Osteoblast (primary cell): Measurements from ENCODE around the gene TAB3. TPM values are rescaled to one million over a fixed set of nuclear protein-coding genes. Genes with fewer than 3 reads are reported as not detected.

Experiments
- DNase-seq: peaks from one replicate; pipeline ENCODE4 v3.0.0; 2011; ENCODE audit warnings: low spot score, mixed read lengths; ENCODE audit not compliant: insufficient read length; ENCODE audit errors: missing footprints
- H2AFZ ChIP-seq: 2 replicates; pipeline ENCODE4 v1.6.0; 2011; ENCODE audit warnings: mild to moderate bottlenecking, low read length
- H3K27ac ChIP-seq: 2 replicates; pipeline ENCODE4 v1.5.1; 2011; ENCODE audit warnings: mild to moderate bottlenecking, low read depth, low read length, moderate library complexity
- H3K27me3 ChIP-seq: 2 replicates; pipeline ENCODE4 v1.6.0; 2012; ENCODE audit warnings: mild to moderate bottlenecking, control low read depth, inconsistent platforms, low read length, moderate library complexity; ENCODE audit not compliant: insufficient read depth
- H3K36me3 ChIP-seq: 2 replicates; pipeline ENCODE4 v1.5.1; 2011; ENCODE audit warnings: mild to moderate bottlenecking, low read length, control low read depth, moderate library complexity; ENCODE audit not compliant: insufficient read depth
- H3K4me1 ChIP-seq: 2 replicates; pipeline ENCODE4 v1.5.1; 2011; ENCODE audit warnings: mild to moderate bottlenecking, low read length, control low read depth, moderate library complexity; ENCODE audit not compliant: insufficient read depth
- H3K4me2 ChIP-seq: 2 replicates; pipeline ENCODE4 v1.6.0; 2011; ENCODE audit warnings: mild to moderate bottlenecking, low read length; ENCODE audit not compliant: insufficient read depth
- H3K4me3 ChIP-seq: fragments of 200-600 bp; sonication (generic); 3 replicates; pipeline ENCODE4 v1.5.1; 2012; ENCODE audit warnings: mild to moderate bottlenecking, low read length, inconsistent platforms; ENCODE audit not compliant: insufficient read depth
- H3K79me2 ChIP-seq: 2 replicates; pipeline ENCODE4 v1.6.0; 2012; ENCODE audit warnings: mild to moderate bottlenecking, low read length, control low read depth, inconsistent platforms; ENCODE audit not compliant: insufficient read depth
- H3K9me3 ChIP-seq: 2 replicates; pipeline ENCODE4 v1.5.1; 2011; ENCODE audit warnings: low read depth, low read length, control low read depth
- H4K20me1 ChIP-seq: 2 replicates; pipeline ENCODE4 v1.6.0; 2012; ENCODE audit warnings: mild to moderate bottlenecking, low read length, control low read depth; ENCODE audit not compliant: insufficient read depth
- total RNA-seq: library from RNA; depleted of rRNA; stranded (reverse); fragments of >200 nt; gene quantifications from 2 replicates; pipeline ENCODE4 v1.2.3, GENCODE V29; 2012
- TF ChIP-seq, protein P1 (sequence below): IDR thresholded peaks from 2 replicates; pipeline ENCODE4 v1.5.1; 2011; ENCODE audit warnings: mild to moderate bottlenecking, low read depth, low read length, moderate library complexity; ENCODE audit errors: extremely low read depth

TAB3 gene
- total RNA-seq, 1 donor = 15.2 TPM

DNA sequence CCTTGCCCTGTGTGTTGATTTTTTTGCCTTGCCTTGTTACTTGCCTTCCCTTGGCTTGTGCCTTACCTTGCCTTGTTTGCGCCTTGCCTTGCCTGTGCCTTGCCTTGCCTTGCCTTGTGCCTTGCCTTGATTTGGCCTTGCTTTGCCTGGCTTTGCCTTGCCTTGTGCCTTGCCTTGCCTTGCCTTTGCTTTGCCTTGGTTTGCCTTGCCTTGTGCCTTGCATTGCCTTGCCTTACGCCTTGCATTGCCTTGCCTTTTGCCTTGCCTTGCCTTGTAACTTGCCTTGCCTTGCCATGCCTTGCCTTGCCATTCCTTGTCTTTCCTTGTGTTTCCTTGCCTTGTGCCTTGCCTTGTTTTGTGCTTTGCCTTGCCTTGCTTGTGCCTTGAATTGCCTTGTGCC is 94.6 kb downstream of the TAB3 start:
- Histone ChIP-seq H3K9me3 (peaks cover 13% of the 10 kb centered on the region), H4K20me1 (no peaks in the 10 kb centered on the region), H3K4me2 (no peak overlapping the region), H3K79me2 (no peaks in the 10 kb centered on the region), H3K27ac (no peak overlapping the region), H3K27me3 (no peaks in the 10 kb centered on the region), H3K4me1 (no peaks in the 10 kb centered on the region), H3K4me3 (no peak overlapping the region), H2AFZ (no peak overlapping the region), H3K36me3 (no peaks in the 10 kb centered on the region)
- TF ChIP-seq, protein P1, sequence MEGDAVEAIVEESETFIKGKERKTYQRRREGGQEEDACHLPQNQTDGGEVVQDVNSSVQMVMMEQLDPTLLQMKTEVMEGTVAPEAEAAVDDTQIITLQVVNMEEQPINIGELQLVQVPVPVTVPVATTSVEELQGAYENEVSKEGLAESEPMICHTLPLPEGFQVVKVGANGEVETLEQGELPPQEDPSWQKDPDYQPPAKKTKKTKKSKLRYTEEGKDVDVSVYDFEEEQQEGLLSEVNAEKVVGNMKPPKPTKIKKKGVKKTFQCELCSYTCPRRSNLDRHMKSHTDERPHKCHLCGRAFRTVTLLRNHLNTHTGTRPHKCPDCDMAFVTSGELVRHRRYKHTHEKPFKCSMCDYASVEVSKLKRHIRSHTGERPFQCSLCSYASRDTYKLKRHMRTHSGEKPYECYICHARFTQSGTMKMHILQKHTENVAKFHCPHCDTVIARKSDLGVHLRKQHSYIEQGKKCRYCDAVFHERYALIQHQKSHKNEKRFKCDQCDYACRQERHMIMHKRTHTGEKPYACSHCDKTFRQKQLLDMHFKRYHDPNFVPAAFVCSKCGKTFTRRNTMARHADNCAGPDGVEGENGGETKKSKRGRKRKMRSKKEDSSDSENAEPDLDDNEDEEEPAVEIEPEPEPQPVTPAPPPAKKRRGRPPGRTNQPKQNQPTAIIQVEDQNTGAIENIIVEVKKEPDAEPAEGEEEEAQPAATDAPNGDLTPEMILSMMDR = no peak
- no peak for DNase-seq

DNA sequence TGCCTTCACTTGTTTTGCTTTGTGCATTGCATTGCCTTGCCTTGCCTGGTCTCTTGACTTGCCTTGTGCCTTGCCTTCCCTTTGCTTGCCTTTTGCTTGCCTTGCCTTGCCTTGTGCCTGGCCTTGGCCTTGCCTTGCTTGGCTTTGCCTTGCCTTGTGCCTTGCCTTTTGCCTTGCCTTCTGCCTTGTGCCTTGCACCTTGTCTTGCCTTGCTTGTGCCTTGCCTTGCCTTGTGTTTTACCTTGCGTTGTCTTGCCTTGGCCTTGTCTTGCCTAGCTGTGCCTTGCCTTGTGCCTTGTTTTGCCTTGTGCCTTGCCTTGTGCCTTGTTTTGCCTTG is 95.3 kb downstream of the TAB3 start:
- Histone ChIP-seq H3K4me1 (no peaks in the 10 kb centered on the region), H3K27me3 (no peaks in the 10 kb centered on the region), H3K79me2 (no peaks in the 10 kb centered on the region), H3K4me2 (no peak overlapping the region), H3K36me3 (no peaks in the 10 kb centered on the region), H3K4me3 (no peak overlapping the region), H4K20me1 (no peaks in the 10 kb centered on the region), H2AFZ (no peak overlapping the region), H3K9me3 (peaks cover 20% of the 10 kb centered on the region), H3K27ac (no peak overlapping the region)
- TF ChIP-seq, protein P1 = no peak
- no peak for DNase-seq

DNA sequence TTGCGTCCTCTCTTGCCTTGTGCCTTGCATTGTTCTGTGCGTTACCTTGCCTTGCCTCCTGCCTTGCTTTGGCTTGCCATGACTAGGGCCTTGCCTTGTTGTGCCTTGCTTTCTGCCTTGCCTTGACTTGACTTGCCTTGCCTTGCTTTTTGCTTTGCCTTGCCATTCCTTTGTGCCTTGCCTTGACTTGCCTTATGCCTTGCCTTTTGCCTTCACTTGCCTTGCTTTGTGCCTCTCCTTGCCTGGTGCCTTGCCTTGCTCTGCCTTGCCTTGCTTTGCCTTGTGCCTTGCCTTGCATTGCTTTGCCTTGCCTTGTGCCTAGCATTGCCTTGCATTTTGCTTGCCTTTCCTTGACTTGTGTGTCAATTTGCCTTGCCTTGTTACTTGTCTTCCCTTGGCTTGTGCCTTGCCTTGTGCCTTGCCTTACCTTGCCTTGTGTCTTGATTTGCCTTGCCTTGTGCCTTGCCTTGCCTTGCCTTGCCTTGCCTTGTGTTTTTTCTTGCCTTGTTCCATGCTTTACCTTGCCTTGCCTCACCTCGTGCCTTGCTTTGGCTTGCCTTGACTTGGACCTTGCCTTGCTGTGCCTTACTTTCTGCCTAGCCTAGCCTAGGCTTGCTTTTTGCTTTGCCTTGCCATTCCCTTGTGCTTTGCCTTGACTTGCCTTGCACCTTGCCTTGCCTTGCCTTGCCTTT is 95.8 kb downstream of the TAB3 start:
- Histone ChIP-seq H3K4me1 (no peaks in the 10 kb centered on the region), H3K4me3 (no peak overlapping the region), H4K20me1 (no peaks in the 10 kb centered on the region), H3K36me3 (no peaks in the 10 kb centered on the region), H3K27me3 (no peaks in the 10 kb centered on the region), H2AFZ (no peak overlapping the region), H3K9me3 (peaks cover 20% of the 10 kb centered on the region), H3K79me2 (no peaks in the 10 kb centered on the region), H3K27ac (no peak overlapping the region), H3K4me2 (no peak overlapping the region)
- TF ChIP-seq, protein P1 = no peak
- no peak for DNase-seq

DNA sequence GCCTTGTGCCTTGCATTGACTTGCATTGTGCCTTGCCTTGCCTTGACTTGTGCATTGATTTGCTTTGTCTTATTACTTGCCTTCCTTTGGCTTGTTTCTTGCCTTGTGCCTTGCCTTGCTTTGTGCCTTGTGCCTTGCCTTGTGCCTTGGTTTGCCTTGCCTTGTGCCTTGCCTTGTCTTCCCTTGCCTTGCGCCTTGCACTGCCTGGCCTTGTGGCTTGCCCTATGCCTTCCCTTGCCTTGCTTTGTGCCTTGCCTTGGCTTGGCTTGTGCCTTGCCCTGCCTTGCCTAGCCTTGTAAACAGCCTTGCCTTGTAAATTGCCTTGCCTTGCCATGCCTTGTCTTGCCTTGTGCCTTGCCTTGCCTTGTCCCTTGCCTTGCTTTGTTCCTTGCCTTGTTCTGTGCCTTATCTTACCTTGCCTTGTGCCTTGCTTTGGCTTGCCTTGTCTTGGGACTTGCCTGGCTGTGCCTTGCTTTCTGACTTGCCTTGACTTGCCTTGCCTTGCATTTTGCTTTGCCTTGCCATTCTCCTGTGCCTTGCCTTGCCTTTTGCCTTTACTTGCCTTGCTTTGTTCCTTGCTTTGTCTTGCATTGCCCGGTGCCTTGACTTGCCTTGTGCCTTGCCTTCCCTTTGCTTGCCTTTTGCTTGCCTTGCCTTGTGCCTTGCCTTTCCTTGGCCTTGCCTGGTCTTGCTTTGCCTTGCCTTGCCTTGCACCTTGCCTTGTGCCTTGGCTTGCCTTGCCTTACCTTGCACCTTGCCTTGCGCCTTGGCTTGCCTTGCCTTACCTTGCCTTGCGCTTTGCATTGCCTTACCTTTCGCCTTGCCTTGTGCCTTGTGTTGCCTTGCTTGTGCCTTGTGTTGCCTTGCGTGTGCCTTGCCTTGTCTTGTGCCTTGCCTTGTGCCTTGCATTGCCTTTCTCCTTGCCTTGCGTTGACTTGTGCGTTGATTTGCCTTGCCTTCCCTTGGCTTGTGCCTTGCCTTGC is 97.5 kb downstream of the TAB3 start:
- no peak overlapping the region for H3K27ac ChIP-seq
- H3K4me2 ChIP-seq = no peak overlapping the region
- no peak overlapping the region for H3K4me3 ChIP-seq
- H2AFZ ChIP-seq = no peak overlapping the region
- no peaks in the 10 kb centered on the region for H3K36me3 ChIP-seq
- H3K79me2 ChIP-seq = no peaks in the 10 kb centered on the region
- no peak for DNase-seq
- no peaks in the 10 kb centered on the region for H3K4me1 ChIP-seq
- TF ChIP-seq, protein P1 = no peak
- no peaks in the 10 kb centered on the region for H3K27me3 ChIP-seq
- peaks cover 20% of the 10 kb centered on the region for H3K9me3 ChIP-seq
- no peaks in the 10 kb centered on the region for H4K20me1 ChIP-seq
